Lower leg skin (tissue), 3 donors: Measurements from ENCODE around the gene DPH1.
"Not testable (repeated sequence)": the region's sequence is repeated elsewhere in the genome, so short reads cannot be mapped to it uniquely, and the experiment has no call there.

Experiments used
- POLR2A ChIP-seq, 2 donors: fragments of 450-650 bp; IDR thresholded peaks; one replicate each; pipeline ENCODE4 v1.6.1; 2016 to 2017; ENCODE audit warnings: antibody characterized with exemption in 2 of 2, mild to moderate bottlenecking in 1 of 2, moderate library complexity in 1 of 2
- TF ChIP-seq, protein P1 (sequence below), 3 donors: fragments of 450-650 bp; IDR thresholded peaks; one replicate each; pipeline ENCODE4 v1.5.1; 2016; ENCODE audit warnings: antibody characterized with exemption in 3 of 3, mild to moderate bottlenecking in 3 of 3, moderate library complexity in 2 of 3

DNA sequence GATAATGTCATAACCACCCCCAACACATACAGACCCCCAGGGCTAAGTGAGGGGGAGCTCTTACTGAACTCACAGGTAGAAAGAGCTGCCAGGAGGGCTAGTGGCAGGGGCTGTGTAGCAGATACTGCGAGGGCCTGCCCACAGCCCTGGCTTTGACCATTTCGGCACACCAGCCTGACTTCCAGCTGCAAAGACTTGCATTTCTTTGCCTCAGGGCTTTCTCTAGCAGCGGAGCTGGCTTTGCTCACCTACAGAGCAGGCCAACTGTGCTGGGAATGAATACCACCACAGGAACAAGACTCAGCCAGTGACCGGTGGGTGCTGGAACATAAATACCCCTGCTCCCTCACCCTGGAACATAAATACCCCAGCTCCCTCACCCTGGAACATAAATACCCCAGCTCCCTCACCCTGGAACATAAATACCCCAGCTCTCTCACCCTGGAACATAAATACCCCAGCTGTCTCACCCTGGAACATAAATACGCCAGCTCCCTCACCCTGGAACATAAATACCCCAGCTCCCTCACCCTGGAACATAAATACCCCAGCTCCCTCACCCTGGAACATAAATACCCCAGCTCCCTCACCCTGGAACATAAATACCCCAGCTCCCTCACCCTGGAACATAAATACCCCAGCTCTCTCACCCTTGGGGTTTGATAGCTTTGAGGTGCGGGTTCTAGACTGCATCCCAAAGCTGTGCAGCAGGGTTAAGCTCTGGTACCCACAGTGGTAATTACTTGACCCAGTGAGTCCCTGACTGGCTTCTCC, 16.5 kb upstream of the DPH1 start:
- TF ChIP-seq, protein P1, sequence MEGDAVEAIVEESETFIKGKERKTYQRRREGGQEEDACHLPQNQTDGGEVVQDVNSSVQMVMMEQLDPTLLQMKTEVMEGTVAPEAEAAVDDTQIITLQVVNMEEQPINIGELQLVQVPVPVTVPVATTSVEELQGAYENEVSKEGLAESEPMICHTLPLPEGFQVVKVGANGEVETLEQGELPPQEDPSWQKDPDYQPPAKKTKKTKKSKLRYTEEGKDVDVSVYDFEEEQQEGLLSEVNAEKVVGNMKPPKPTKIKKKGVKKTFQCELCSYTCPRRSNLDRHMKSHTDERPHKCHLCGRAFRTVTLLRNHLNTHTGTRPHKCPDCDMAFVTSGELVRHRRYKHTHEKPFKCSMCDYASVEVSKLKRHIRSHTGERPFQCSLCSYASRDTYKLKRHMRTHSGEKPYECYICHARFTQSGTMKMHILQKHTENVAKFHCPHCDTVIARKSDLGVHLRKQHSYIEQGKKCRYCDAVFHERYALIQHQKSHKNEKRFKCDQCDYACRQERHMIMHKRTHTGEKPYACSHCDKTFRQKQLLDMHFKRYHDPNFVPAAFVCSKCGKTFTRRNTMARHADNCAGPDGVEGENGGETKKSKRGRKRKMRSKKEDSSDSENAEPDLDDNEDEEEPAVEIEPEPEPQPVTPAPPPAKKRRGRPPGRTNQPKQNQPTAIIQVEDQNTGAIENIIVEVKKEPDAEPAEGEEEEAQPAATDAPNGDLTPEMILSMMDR (IDR thresholded peaks at IDR 0.05): not testable (repeated sequence)
- not testable (repeated sequence) for TF ChIP-seq POLR2A (IDR thresholded peaks at IDR 0.05)
